Activated gamma-delta T cell treated with Interleukin-2 at 50 U/mL for 16 hours (primary cell): ENCODE data around the gene PSMB11.

Experiments
- DNase-seq: peaks from one replicate; pipeline ENCODE4 v3.0.0-alpha.2; 2020

Gene PSMB11

GRCh38 chr14:23017091-23017490 lies 24.9 kb upstream of the PSMB11 start:
- DNase-seq = no peak

DNA sequence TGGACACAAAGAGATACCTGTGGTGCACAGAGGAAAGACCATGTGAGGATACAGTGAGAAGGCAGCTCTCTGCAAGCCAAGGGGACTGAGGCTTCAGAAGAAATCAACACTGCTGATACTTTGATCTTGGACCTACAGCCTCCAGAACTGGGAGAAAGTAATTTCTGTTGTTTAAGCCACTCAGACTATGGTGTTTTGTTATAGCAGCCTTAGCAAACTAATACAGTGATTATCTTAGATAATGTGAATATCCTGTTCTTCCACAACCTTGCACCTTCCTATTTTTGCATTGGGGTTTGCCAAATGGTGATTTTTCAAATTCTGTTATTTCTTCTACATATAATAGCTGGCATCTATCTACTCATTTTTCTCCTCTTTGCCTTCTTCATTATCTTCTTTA lies 23.9 kb upstream of the PSMB11 start:
- no peak for DNase-seq

DNA sequence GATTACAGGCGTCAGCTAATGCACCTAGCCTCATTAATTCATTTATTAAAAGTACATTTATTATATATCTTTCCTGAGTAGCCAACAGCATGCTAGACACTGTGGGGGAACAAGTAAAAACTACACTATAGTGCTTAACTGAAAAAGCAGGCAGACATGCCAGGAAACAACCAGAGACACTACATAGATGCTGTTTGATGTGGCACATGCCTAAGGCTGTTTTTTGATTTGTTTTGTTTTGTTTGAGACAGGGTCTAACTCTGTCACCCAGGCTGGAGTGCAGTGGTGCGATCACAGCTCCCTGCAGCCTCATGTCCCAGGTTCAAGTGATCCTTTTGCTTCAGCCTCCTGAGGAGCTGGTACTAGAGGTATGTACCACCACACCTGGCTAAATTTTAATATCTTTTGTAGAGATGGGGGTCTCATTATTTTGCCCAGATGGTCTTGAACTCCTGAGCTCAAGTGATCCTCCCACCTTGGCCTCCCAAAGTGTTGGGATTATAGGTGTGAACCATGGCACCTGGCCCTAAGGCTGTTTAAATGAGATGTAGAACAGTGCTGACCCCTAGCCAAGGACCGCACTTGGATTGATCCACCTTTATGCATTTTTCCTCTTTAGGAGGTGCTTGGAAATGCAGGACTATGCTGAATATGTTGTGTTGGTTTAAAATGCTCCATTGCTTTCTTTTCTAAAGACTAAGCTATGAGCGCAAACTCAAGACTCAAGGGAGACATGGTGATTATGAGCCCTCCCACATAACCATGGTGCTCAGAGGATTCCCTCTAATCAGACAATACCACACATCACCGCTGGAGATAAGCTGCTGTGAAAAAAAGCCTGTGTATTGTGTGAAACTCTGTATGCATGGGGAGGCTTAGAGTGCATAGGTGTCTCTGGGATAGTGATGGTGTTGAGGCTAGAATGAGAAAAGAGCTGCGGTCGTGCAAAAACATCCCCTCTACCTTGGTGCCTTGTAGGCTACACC lies 21.6 kb upstream of the PSMB11 start:
- DNase-seq = no peak

GRCh38 chr14:23021434-23021833 lies 20.6 kb upstream of the PSMB11 start:
- no peak for DNase-seq

DNA sequence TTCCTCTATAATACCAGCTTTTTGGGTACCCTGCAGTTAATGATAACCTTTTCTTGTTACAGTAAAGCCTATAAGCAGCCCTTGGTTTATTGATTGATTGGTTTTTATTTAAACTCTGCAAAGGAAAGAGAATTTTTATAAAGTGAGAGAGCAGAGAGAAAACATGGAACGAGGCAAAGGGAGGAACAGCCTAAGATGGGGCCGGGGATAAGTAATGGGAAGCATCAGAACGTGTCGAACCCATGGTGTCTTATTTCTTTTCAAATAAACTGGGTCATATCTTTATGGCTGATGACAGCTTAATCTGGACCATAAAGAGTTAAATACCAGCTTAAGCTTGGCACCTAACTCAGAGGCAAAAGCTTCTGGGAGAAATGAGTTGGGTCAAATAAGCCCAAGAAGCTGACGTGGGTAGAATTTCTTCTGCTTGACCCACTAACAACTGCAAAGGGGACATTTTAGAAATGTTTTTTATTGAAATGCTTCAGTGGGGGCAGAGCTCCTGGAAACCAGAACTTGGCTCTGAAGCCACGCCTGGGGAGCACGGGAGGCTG lies 20.0 kb upstream of the PSMB11 start:
- no peak for DNase-seq

- DNase-seq = no peak
Measured at GRCh38 chr14:23023022-23023794, 18.8 kb upstream of the PSMB11 start.

- no peak for DNase-seq
Measured at GRCh38 chr14:23023795-23024152, 18.2 kb upstream of the PSMB11 start.

DNA sequence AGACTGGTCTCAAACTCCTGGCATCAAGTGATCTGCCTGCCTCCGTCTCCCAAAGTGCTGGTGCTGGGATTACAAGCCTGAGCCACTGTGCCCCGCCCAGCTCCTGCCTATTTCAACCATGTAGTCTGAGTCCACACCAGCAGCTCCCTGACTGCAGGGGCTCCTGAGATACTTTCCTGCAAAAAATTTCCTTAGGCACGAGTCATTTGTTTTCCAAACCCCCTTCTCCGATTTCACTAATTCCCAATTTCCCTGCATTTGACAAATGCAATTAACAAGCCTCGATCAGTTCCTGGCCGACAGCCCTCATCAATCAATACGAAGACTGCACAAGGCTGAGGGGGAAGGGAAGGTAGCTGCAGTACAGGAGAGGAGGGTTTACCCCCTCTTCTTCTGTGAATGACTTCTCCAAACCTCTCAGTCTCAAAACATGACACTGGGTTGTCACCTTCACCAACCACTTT lies 17.4 kb upstream of the PSMB11 start:
- DNase-seq = no peak

- DNase-seq = no peak
Measured at GRCh38 chr14:23025151-23025814, 16.7 kb upstream of the PSMB11 start.

- no peak for DNase-seq
Measured at GRCh38 chr14:23028799-23029198, 13.2 kb upstream of the PSMB11 start.

DNA sequence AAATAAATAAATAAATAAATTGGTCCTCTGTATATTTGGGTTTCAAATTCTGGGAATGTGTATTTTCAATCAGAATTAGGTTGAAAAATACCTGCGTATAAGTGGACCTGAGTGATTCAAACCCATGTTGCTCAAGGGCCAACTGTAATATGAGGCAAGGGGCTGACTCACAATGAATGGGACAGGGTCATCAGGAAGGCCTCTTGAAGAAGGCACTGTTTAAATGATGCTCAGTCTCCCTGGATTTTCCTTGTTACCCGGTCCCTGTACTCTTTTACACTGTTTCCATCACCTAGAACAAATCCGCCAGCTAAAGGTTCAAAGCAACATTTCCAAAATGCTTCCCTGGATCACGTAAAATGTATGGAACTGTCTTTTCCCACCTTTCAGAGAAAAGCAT lies 11.1 kb upstream of the PSMB11 start:
- DNase-seq = no peak

DNA sequence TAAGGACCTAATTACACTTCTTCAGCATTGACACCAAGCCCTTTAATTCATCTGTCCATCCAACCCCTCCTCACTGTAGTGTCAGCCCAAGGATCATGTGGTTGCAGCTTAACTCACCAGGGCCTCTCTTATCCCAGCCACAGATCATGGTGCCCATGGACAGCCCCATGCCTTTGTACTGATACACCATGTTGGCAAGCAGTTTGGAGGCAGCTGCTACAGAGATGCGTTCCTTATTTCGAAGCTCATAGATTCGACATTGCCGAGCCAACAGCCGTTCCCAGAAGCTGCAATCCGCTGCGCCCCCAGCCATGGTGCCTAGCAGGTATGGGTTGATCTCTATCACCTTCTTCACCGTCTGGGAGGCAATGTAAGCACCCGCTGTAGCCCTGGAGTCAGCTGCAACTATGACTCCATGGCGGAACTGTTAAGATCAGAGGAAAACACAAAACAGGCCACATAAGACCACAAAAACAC lies 8.7 kb upstream of the PSMB11 start:
- no peak for DNase-seq

- DNase-seq = no peak
Measured at GRCh38 chr14:23033801-23034497, 8.1 kb upstream of the PSMB11 start.

DNA sequence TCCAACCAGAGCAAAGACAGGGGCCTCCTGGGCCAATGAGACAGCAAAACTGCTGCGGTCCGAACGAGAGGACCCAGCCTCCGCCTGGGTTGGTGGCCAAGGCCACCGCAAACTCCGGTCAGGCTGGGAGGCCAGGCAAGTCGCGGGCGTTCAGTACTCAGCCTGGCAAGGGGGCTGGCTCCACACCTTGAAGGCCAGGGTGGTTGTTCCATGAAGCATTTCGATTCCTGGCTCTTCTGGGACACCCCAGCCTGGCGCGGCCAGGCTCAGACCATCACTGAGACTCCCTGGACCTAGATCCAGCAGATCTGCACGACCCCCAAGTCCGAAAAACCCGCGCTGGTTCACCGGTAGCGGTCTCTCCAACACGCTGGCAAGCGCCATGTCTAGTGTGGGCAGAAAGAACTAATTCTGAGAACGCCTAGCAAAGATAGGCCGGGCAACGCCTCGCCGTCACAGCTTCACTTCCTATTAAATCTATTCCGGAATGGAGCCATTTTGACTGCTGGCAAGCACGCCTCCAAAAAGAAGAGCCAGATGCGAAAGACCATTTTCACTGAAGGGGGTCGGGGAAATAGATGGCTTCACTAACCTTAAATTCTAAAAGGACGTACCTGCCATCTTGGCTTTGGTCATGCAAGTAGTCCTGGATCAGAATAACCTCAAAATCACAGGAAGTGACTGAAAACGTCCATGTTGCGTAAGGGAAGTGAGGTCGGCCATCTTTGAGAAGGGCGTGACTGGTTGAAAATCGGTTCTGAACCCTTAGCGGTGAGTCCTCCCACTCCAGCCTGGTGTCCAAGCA lies 7.3 kb upstream of the PSMB11 start, which contains the start of gene PSMB5:
Gene PSMB5 (minus strand): TSS at position 403 of the 805 bp plus-strand sequence. CDS start 19 bp downstream, at position 384.
- DNase-seq = peak; percentile 86

GRCh38 chr14:23035303-23036144 lies 6.5 kb upstream of the PSMB11 start:
- no peak for DNase-seq

DNA sequence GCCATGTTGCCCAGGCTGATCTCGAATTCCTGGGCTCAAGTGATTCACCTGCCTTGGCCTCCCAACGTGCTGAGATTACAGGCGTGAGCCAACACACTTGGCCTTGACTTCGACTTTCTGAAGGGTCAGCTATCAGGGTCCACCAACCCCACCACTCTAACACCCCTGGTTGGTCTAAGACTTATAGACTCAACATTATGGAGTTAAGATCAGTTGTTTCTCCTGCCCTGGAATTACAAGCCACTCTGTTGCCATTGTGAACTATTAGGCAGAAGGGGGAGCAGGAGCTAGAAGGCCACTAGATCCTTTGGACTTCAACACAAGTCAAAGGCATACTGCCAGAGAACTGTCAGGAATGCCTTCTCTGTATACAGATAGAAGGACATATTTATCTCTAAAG lies 1.9 kb upstream of the PSMB11 start:
- no peak for DNase-seq

GRCh38 chr14:23041729-23042128 lies 283 bp upstream of the PSMB11 start:
- DNase-seq = no peak

DNA sequence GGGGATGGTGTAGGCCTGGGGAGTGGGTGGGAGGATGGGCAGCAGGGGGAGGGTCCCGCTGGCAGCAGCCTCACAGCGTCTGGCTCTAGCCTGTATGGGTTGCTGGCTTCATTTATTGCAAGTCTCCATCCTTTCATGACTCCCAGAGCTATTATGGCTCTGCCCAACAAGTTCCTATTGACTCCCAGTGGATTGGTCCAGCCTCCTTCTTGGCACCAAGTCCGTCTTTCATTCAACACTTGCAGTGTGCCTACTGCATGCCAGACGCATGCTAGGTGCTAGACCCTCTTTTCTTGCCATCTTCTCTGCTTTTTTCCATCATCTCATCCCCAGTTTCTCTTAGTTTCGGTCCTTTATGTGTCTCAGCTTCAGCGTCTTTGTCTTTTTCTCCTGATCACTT lies 1.1 kb downstream of the PSMB11 start:
- DNase-seq = no peak

- DNase-seq = no peak
Measured at GRCh38 chr14:23043754-23044153, 1.7 kb downstream of the PSMB11 start.

- no peak for DNase-seq
Measured at GRCh38 chr14:23044840-23045239, 2.8 kb downstream of the PSMB11 start.
